ENCODE data around the gene TMEM266. TPM values are rescaled to one million over a fixed set of nuclear protein-coding genes. Genes with fewer than 3 reads are reported as not detected.
"Not testable (repeated sequence)": the region's sequence is repeated elsewhere in the genome, so short reads cannot be mapped to it uniquely, and the experiment has no call there.

The TMEM266 gene
- total RNA-seq (not detected), total RNA-seq (0 to 0.76 (median 0.01) reads per million in 172 experiments)
- polyA plus RNA-seq (2013, experiment 1 of 2) = 0.24 TPM
- 0.57 TPM for polyA plus RNA-seq (2013, experiment 2 of 2)

GRCh38 chr15:76059320-76060117 is at the start of gene TMEM266:
Gene TMEM266, plus strand, starts transcription at chr15:76059985. Its CDS starts 74,279 bp downstream, at chr15:76134264.
- intact Hi-C loops (cut with DNase I, micrococcal nuclease) = loop anchor here in 1 of 2 experiments (10.0 kb wide), 2 partner anchors 245 to 335 kb away; a partner anchor contains a TSS
- Histone ChIP-seq H3K27ac (ENCODE audit: low read depth in 1 of 2, low read length in 2 of 2) (no peak within 1 kb of the TSS), H3K9me3 (ENCODE audit: control insufficient read depth in 1 of 2, insufficient read depth in 1 of 2, low read length in 2 of 2) (peaks cover 0 to 6% of the 10 kb centered on the region in 2 experiments), H3K4me3 (ENCODE audit: low read length) (peak within 1 kb of the TSS; percentile 47), H3K4me1 (ENCODE audit: insufficient read depth, low read length) (peaks cover 20% of the 10 kb centered on the region), H3K36me3 (ENCODE audit: insufficient read depth, low read length) (no peaks in the 10 kb centered on the region), H3K27me3 (ENCODE audit: control insufficient read depth in 1 of 2, insufficient read depth in 2 of 2, low read length in 2 of 2) (peaks cover 37 to 60% of the 10 kb centered on the region in 2 experiments)
- DNase-seq (peak in 6 of 14 experiments; percentile 2 to 60 (median 17)), ATAC-seq (ENCODE audit: poor library complexity) (no peak)
- Mint-ChIP-seq H3K4me3 (peak within 1 kb of the TSS; percentile 83), H3K4me1 (ENCODE audit: low read depth) (peaks cover 23% of the 10 kb centered on the region), H3K27ac (no peak within 1 kb of the TSS), H3K36me3 (ENCODE audit: low read depth) (no peaks in the 10 kb centered on the region), H3K27me3 (peaks cover 70% of the 10 kb centered on the region), H3K9me3 (no peaks in the 10 kb centered on the region)
- ChIA-PET CTCF (interaction anchor here (0.6 to 2.2 kb wide), 2 partner anchors 80 to 469 kb away, joined by 4 to 11 read pairs; no protein-coding TSS in a partner anchor), POLR2A (interaction anchor here (0.6 kb wide), 1 partner anchor 20 kb away, joined by 3 read pairs; no protein-coding TSS in a partner anchor)
- TF ChIP-seq CTCF (IDR thresholded peaks at IDR 0.05) = no peak

GRCh38 chr15:76010613-76011012 is 49.2 kb upstream of the TMEM266 start:
- ChIA-PET POLR2A (interaction anchor here (0.7 kb wide), 1 partner anchor 57 kb away, joined by 3 read pairs; no protein-coding TSS in a partner anchor), CTCF (no interaction called here)
- no peak overlapping the region for H3K4me3 ChIP-seq (ENCODE audit: low read length)
- no peak for TF ChIP-seq CTCF (IDR thresholded peaks at IDR 0.05)
- H3K9me3 ChIP-seq (ENCODE audit: control insufficient read depth in 1 of 2, insufficient read depth in 1 of 2, low read length in 2 of 2) = no peaks in the 10 kb centered on the region
- H3K27ac ChIP-seq (ENCODE audit: low read depth in 1 of 2, low read length in 2 of 2) = no peak overlapping the region
- DNase-seq (no peak), ATAC-seq (ENCODE audit: poor library complexity) (no peak)
- peaks cover 4% of the 10 kb centered on the region for H3K4me1 Mint-ChIP-seq (ENCODE audit: low read depth)
- H3K4me3 Mint-ChIP-seq = no peak overlapping the region
- peaks cover 45% of the 10 kb centered on the region for H3K27me3 Mint-ChIP-seq
- peaks cover 0 to 14% of the 10 kb centered on the region in 2 experiments for H3K27me3 ChIP-seq (ENCODE audit: control insufficient read depth in 1 of 2, insufficient read depth in 2 of 2, low read length in 2 of 2)
- H3K27ac Mint-ChIP-seq = no peak overlapping the region
- intact Hi-C loops (cut with DNase I, micrococcal nuclease) = no loop called here
- H3K4me1 ChIP-seq (ENCODE audit: insufficient read depth, low read length) = no peaks in the 10 kb centered on the region
- H3K9me3 Mint-ChIP-seq = peaks cover 5% of the 10 kb centered on the region
- H3K36me3 ChIP-seq (ENCODE audit: insufficient read depth, low read length) = no peaks in the 10 kb centered on the region
- H3K36me3 Mint-ChIP-seq (ENCODE audit: low read depth) = no peaks in the 10 kb centered on the region

- DNase-seq = no peak
- H3K27ac ChIP-seq (ENCODE audit: low read depth in 1 of 2, low read length in 2 of 2) = no peak within 1 kb of the TSS
- H3K4me1 ChIP-seq (ENCODE audit: insufficient read depth, low read length) = no peaks in the 10 kb centered on the region
- H3K27me3 ChIP-seq (ENCODE audit: control insufficient read depth in 1 of 2, insufficient read depth in 2 of 2, low read length in 2 of 2) = peaks cover 0 to 14% of the 10 kb centered on the region in 2 experiments
- no peak for TF ChIP-seq CTCF (IDR thresholded peaks at IDR 0.05)
- Mint-ChIP-seq H3K4me3 (no peak within 1 kb of the TSS), H3K27ac (no peak within 1 kb of the TSS), H3K4me1 (ENCODE audit: low read depth) (peaks cover 4% of the 10 kb centered on the region), H3K9me3 (peaks cover 8% of the 10 kb centered on the region), H3K27me3 (peaks cover 52% of the 10 kb centered on the region), H3K36me3 (ENCODE audit: low read depth) (no peaks in the 10 kb centered on the region)
- H3K36me3 ChIP-seq (ENCODE audit: insufficient read depth, low read length) = no peaks in the 10 kb centered on the region
- H3K9me3 ChIP-seq (ENCODE audit: control insufficient read depth in 1 of 2, insufficient read depth in 1 of 2, low read length in 2 of 2) = no peaks in the 10 kb centered on the region
- ChIA-PET CTCF (no interaction called here), POLR2A (no interaction called here)
- no peak for ATAC-seq (ENCODE audit: poor library complexity)
- intact Hi-C loops (cut with DNase I, micrococcal nuclease) = no loop called here
- H3K4me3 ChIP-seq (ENCODE audit: low read length) = no peak within 1 kb of the TSS
Measured at GRCh38 chr15:76011627-76012551, 47.9 kb upstream of the TMEM266 start, which contains the start of gene NRG4. Gene NRG4, minus strand, starts transcription at chr15:76012424. Its CDS starts 1,194 bp downstream, at chr15:76011230.

- H3K27ac Mint-ChIP-seq; intact Hi-C loops (cut with DNase I, micrococcal nuclease); ATAC-seq (ENCODE audit: poor library complexity); H3K4me1 Mint-ChIP-seq (ENCODE audit: low read depth); H3K9me3 ChIP-seq (ENCODE audit: control insufficient read depth in 1 of 2, insufficient read depth in 1 of 2, low read length in 2 of 2); DNase-seq; H3K36me3 Mint-ChIP-seq (ENCODE audit: low read depth); H3K36me3 ChIP-seq (ENCODE audit: insufficient read depth, low read length); H3K4me3 Mint-ChIP-seq; CTCF ChIA-PET; H3K27ac ChIP-seq (ENCODE audit: low read depth in 1 of 2, low read length in 2 of 2); POLR2A ChIA-PET; H3K4me1 ChIP-seq (ENCODE audit: insufficient read depth, low read length); H3K4me3 ChIP-seq (ENCODE audit: low read length): not testable (repeated sequence)
- H3K27me3 Mint-ChIP-seq = peaks cover 59% of the 10 kb centered on the region
- H3K27me3 ChIP-seq (ENCODE audit: control insufficient read depth in 1 of 2, insufficient read depth in 2 of 2, low read length in 2 of 2) = peaks cover 0 to 15% of the 10 kb centered on the region in 2 experiments
- H3K9me3 Mint-ChIP-seq = peaks cover 14% of the 10 kb centered on the region
Measured at GRCh38 chr15:76013470-76013869, 46.3 kb upstream of the TMEM266 start.

All from CD4-positive, alpha-beta T cell (primary cell).